GM12878 (cell line): Measurements from ENCODE around the gene UBTF. TPM values are rescaled to one million over a fixed set of nuclear protein-coding genes. Genes with fewer than 3 reads are reported as not detected.

Source experiments
- ATAC-seq: fragments of 200-7000 bp; cut with Tn5 transposase; 3 replicates; pipeline ENCODE4 v1.9.1; 2020; ENCODE audit warnings: mild to moderate bottlenecking, moderate library complexity
- BruUV-seq: library from RNA; stranded (reverse); fragments of 400-500 nt; replicated peaks from 2 replicates; lab custom pipeline; 2021; lab: Mats Ljungman, UMichigan
- CTCF ChIA-PET: fragments of 300-600 bp; sonication (Branson Sonifier 250); formaldehyde crosslinking; extraction: SDS; loops from one replicate; lab custom pipeline; 2021; ENCODE audit warnings: inconsistent platforms; lab: Yijun Ruan, JAX
- POLR2A ChIA-PET: fragments of 350-600 bp; formaldehyde crosslinking; extraction: SDS; loops from one replicate; lab custom pipeline; 2021; ENCODE audit warnings: inconsistent platforms; lab: Charles Lee
- RAD21 ChIA-PET: fragments of 300-600 bp; sonication (Branson Sonifier 250); formaldehyde crosslinking; loops from one replicate; lab custom pipeline; 2023; ENCODE audit warnings: antibody characterized with exemption; ENCODE audit not compliant: unreplicated experiment; lab: Charles Lee
- SMC1A ChIA-PET: fragments of 300-600 bp; sonication (Branson Sonifier 250); formaldehyde crosslinking; loops from one replicate; lab custom pipeline; 2023; ENCODE audit not compliant: unreplicated experiment, uncharacterized antibody; lab: Charles Lee
- DNase-seq: peaks from one replicate; pipeline ENCODE4 v3.0.0-alpha.2; 2011; ENCODE audit warnings: low read depth, low spot score
- FAIRE-seq: peaks from 3 replicates; lab custom pipeline; 2011; peaks lifted over from hg19 to GRCh38; lab: Jason Lieb, UNC
- H2AFZ ChIP-seq: 2 replicates; pipeline ENCODE4 v1.6.0; 2011; ENCODE audit warnings: low read depth, low read length, control low read depth; ENCODE audit not compliant: control insufficient read depth
- H3K27ac ChIP-seq: 2 replicates; pipeline ENCODE4 v1.5.1; 2011; ENCODE audit warnings: control low read depth; ENCODE audit not compliant: control insufficient read depth, insufficient read depth
- H3K27me3 ChIP-seq, 2 experiments: replicated peaks in 1 of 2; 2 replicates each; pipeline versions ENCODE4 v1.6.0 to v1.6.1; 2011; ENCODE audit warnings: low read length in 1 of 2; ENCODE audit not compliant: control insufficient read depth in 2 of 2, insufficient read depth in 2 of 2
- H3K36me3 ChIP-seq, 2 experiments: 2 replicates each; pipeline ENCODE4 v1.5.1; 2011; ENCODE audit warnings: low read length in 1 of 2; ENCODE audit not compliant: control insufficient read depth in 2 of 2, insufficient read depth in 2 of 2
- H3K4me1 ChIP-seq: 2 replicates; pipeline ENCODE4 v1.6.1; 2011; ENCODE audit warnings: mild to moderate bottlenecking, low read length, moderate library complexity, mixed read lengths; ENCODE audit not compliant: control insufficient read depth, insufficient read depth
- H3K4me2 ChIP-seq: 2 replicates; pipeline ENCODE4 v1.6.0; 2011; ENCODE audit warnings: control low read depth; ENCODE audit not compliant: control insufficient read depth, insufficient read depth
- H3K4me3 ChIP-seq: fragments of 200-600 bp; sonication (generic); 2 replicates; pipeline ENCODE4 v1.5.1; 2016
- H3K79me2 ChIP-seq: 2 replicates; pipeline ENCODE4 v1.6.0; 2011; ENCODE audit warnings: low read length; ENCODE audit not compliant: control insufficient read depth, insufficient read depth
- H3K9ac ChIP-seq: 2 replicates; pipeline ENCODE4 v1.8.0; 2011; ENCODE audit warnings: low read length, control low read depth, mixed read lengths; ENCODE audit not compliant: control insufficient read depth, insufficient read depth
- H3K9me3 ChIP-seq: replicated peaks from 3 replicates; pipeline ENCODE4 v1.5.1; 2011; ENCODE audit warnings: mild to moderate bottlenecking, low read length; ENCODE audit not compliant: control insufficient read depth, insufficient read depth
- H4K20me1 ChIP-seq: 2 replicates; pipeline ENCODE4 v1.6.0; 2011; ENCODE audit not compliant: control insufficient read depth, insufficient read depth
- EED ChIP-seq: sonication (generic); IDR thresholded peaks from 2 replicates; pipeline ENCODE4 v1.6.1; 2016; ENCODE audit warnings: antibody characterized with exemption, low read depth
- POU2F2 ChIP-seq: IDR thresholded peaks from 3 replicates; pipeline ENCODE4 v1.6.1; 2011; ENCODE audit warnings: low read depth, mild to moderate bottlenecking, low read length, borderline replicate concordance
- RCOR1 ChIP-seq: conservative IDR thresholded peaks from 2 replicates; pipeline ENCODE4 v1.6.1; 2012; ENCODE audit warnings: low read depth, low read length, improper control_type of control experiment
- SREBF2 ChIP-seq: IDR thresholded peaks from 2 replicates; pipeline ENCODE4 v1.6.1; 2012; ENCODE audit warnings: mild to moderate bottlenecking, low read length
- TARDBP ChIP-seq: IDR thresholded peaks from 2 replicates; pipeline ENCODE4 v1.6.1; 2016; ENCODE audit warnings: borderline replicate concordance
- ZNF217 ChIP-seq: fragments of 450-650 bp; IDR thresholded peaks from 2 replicates; pipeline ENCODE4 v1.6.1; 2017; ENCODE audit warnings: antibody characterized with exemption, mild to moderate bottlenecking
- WGBS: methylation state at CpG from one replicate; pipeline ENCODE4 v1.1.6; 2016; ENCODE audit warnings: low lambda C conversion rate; ENCODE audit not compliant: insufficient replicate concordance, insufficient coverage; ENCODE audit errors: missing lambda C conversion rate; 5-methylcytosine and 5-hydroxymethylcytosine counted together
- in situ Hi-C: fragments of 300-500 bp; cut with MboI; formaldehyde crosslinking; loops from 9 replicates; pipeline ENCODE4 v1.14.3; 2018; ENCODE audit warnings: mixed read lengths
- intact Hi-C: fragments of 100-400 bp; cut with micrococcal nuclease; formaldehyde crosslinking; loops from one replicate; pipeline ENCODE4 v1.14.2; 2022; ENCODE audit not compliant: unreplicated experiment
- polyA plus RNA-seq, 11 experiments: library from polyadenylated mRNA; depleted of rRNA in 4 of 11; unstranded in 6 of 11; stranded (reverse) in 5 of 11; fragments of >200 nt; fragmentation: Nextera tagmentation in 4 of 11; fragmentation: Illumina TruSeq in 1 of 11; extraction: Ambion mirVana in 4 of 11; extraction: Trizol in 1 of 11; gene quantifications; 1 replicate in 1 of 11; 2 replicates in 10 of 11; pipeline versions ENCODE4 v1.2.1 to v1.2.3, GENCODE V29; 2011 to 2016; ENCODE audit warnings: inconsistent platforms in 2 of 11, missing spikeins in 2 of 11, low read depth in 1 of 11
- total RNA-seq, 4 experiments: library from RNA; depleted of rRNA in 3 of 4; stranded (reverse); fragments of >200 nt in 3 of 4; fragmentation: Illumina TruSeq in 1 of 4; extraction: Trizol in 1 of 4; gene quantifications; 2 replicates each; pipeline versions ENCODE4 v1.2.1 to v1.2.3, GENCODE V29; 2013 to 2021
- TF ChIP-seq, protein P1 (sequence below): IDR thresholded peaks from 2 replicates; pipeline ENCODE4 v1.6.1; 2011; ENCODE audit warnings: low read depth, low read length, improper control_type of control experiment, borderline replicate concordance
- TF ChIP-seq, protein P2 (sequence below): IDR thresholded peaks from 2 replicates; pipeline ENCODE4 v1.6.1; 2011; ENCODE audit warnings: low read depth, mild to moderate bottlenecking, low read length, moderate library complexity, borderline replicate concordance; ENCODE audit errors: extremely low read depth

UBTF gene
- total and polyA plus RNA-seq, 10 of the 15 experiments (the other 5 are each of a cell fraction or from before 2014, with no cell fraction given), result 2.2 to 124 (median 79.6) TPM

DNA sequence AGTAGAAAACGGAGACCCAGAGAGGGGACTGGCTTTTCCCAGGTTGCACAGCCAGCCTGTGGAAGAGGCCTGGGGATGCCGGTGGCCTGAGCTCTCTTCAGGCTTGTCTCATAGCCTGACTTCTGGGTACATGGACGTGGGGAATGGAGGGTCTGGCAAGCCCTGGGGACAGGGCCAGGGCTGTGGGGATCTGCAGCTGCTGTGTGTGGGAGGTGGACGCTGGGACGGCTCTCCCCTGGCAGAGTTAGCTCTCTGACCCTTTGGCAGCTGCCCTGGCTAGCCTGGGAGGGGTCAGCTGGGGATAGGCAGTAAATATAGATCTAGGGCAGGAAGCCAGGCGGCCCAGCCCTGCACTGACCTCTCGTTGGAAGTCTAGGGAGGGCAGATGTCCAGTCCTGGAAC is 28.0 kb upstream of the UBTF start:
- peaks cover 36% of the 10 kb centered on the region for H3K4me1 ChIP-seq
- no peak overlapping the region for H2AFZ ChIP-seq
- intact Hi-C loops, result no loop called here
- ATAC-seq, result no peak
- no peaks in the 10 kb centered on the region for H3K36me3 ChIP-seq
- TF ChIP-seq POU2F2 (no peak), TARDBP (no peak), ZNF217 (no peak), EED (no peak), RCOR1 (no peak), SREBF2 (no peak)
- TF ChIP-seq, protein P1, sequence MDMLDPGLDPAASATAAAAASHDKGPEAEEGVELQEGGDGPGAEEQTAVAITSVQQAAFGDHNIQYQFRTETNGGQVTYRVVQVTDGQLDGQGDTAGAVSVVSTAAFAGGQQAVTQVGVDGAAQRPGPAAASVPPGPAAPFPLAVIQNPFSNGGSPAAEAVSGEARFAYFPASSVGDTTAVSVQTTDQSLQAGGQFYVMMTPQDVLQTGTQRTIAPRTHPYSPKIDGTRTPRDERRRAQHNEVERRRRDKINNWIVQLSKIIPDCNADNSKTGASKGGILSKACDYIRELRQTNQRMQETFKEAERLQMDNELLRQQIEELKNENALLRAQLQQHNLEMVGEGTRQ, result no peak
- TF ChIP-seq, protein P2, sequence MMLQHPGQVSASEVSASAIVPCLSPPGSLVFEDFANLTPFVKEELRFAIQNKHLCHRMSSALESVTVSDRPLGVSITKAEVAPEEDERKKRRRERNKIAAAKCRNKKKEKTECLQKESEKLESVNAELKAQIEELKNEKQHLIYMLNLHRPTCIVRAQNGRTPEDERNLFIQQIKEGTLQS, result no peak
- TF ChIP-seq, all 136 proteins: peak for 0
- ChIA-PET RAD21 (interaction anchor here (1.6 to 2.1 kb wide), 2 partner anchors 27 to 32 kb away, joined by 6 to 16 read pairs; partner anchors contain the start of gene UBTF), POLR2A (interaction anchor here (0.5 to 3.0 kb wide), 6 partner anchors 11 to 721 kb away, joined by 3 to 26 read pairs (median 4); partner anchors contain the start of gene C1QL1), CTCF (interaction anchor here (0.9 to 2.1 kb wide), 6 partner anchors 26 to 84 kb away, joined by 3 to 11 read pairs (median 6); no protein-coding TSS in a partner anchor), SMC1A (interaction anchor here (0.7 to 2.4 kb wide), 6 partner anchors 11 to 100 kb away, joined by 4 to 9 read pairs (median 6); no protein-coding TSS in a partner anchor)
- Histone ChIP-seq H4K20me1 (no peaks in the 10 kb centered on the region), H3K4me3 (no peak overlapping the region), H3K4me2 (no peak overlapping the region), H3K9ac (no peak overlapping the region), H3K79me2 (no peaks in the 10 kb centered on the region), H3K9me3 (no peaks in the 10 kb centered on the region), H3K27ac (no peak overlapping the region), H3K27me3 (no peaks in the 10 kb centered on the region)
- 91% methylated on average over 7 of the region's 7 CpGs for WGBS
- DNase-seq (no peak), FAIRE-seq (no peak)
- in situ Hi-C loops, result no loop called here
- no TSS peak for BruUV-seq
